PC-3 (cell line): ENCODE data around the gene NLRP6.

Experiments used
- CTCF ChIP-seq: fragments of 300-600 bp; sonication (generic); conservative IDR thresholded peaks from 2 replicates; pipeline ENCODE4 v1.5.1; 2017; ENCODE audit warnings: antibody characterized with exemption, low read depth, mild to moderate bottlenecking, low read length
- EZH2 ChIP-seq: fragments of 300-600 bp; sonication (generic); IDR thresholded peaks from one replicate; pipeline ENCODE4 v1.6.1; 2017; ENCODE audit warnings: antibody characterized with exemption, mild to moderate bottlenecking, low read length; ENCODE audit not compliant: unreplicated experiment
- EZH2phosphoT487 ChIP-seq: fragments of 300-600 bp; sonication (generic); IDR thresholded peaks from 2 replicates; pipeline ENCODE4 v1.6.1; 2018; ENCODE audit warnings: mild to moderate bottlenecking, antibody characterized with exemption, low read length, borderline replicate concordance

- TF ChIP-seq CTCF (no peak), EZH2phosphoT487 (no peak), EZH2 (no peak)
These were observed 43.0 kb upstream of the NLRP6 start for GRCh38 chr11:235180-235579.
